H9 (cell line): ENCODE data around the gene TCEAL9. TPM values are rescaled to one million over a fixed set of nuclear protein-coding genes. Genes with fewer than 3 reads are reported as not detected.

ENCODE experiments used
- DNase-seq: peaks from one replicate; pipeline ENCODE4 v3.0.0-alpha.2; 2017
- H2AFZ ChIP-seq: one replicate; pipeline ENCODE4 v1.6.1; 2013; ENCODE audit warnings: mild to moderate bottlenecking, low read length, control low read depth, moderate library complexity
- H2AK5ac ChIP-seq: 2 replicates; pipeline ENCODE4 v1.6.1; 2013; ENCODE audit warnings: low read length, control low read depth, mixed read lengths; ENCODE audit not compliant: insufficient read length
- H2BK120ac ChIP-seq: one replicate; pipeline ENCODE4 v1.6.1; 2013; ENCODE audit warnings: low read depth, mild to moderate bottlenecking, low read length, control low read depth, inconsistent platforms; ENCODE audit not compliant: poor library complexity, severe bottlenecking
- H2BK12ac ChIP-seq: 2 replicates; pipeline ENCODE4 v1.6.1; 2013; ENCODE audit warnings: low read length, control low read depth, mixed read lengths, low read depth; ENCODE audit not compliant: insufficient read length
- H2BK15ac ChIP-seq: 2 replicates; pipeline ENCODE4 v1.6.1; 2013; ENCODE audit warnings: low read depth, low read length, control low read depth
- H2BK20ac ChIP-seq: one replicate; pipeline ENCODE4 v1.6.1; 2013; ENCODE audit warnings: low read depth, mild to moderate bottlenecking, low read length, control low read depth, inconsistent platforms; ENCODE audit not compliant: poor library complexity, severe bottlenecking
- H2BK5ac ChIP-seq: 2 replicates; pipeline ENCODE4 v1.6.1; 2013; ENCODE audit warnings: low read length, control low read depth, mixed read lengths; ENCODE audit not compliant: insufficient read length
- H3K14ac ChIP-seq: 2 replicates; pipeline ENCODE4 v1.6.1; 2013; ENCODE audit warnings: low read length, control low read depth; ENCODE audit not compliant: insufficient read depth
- H3K18ac ChIP-seq: 2 replicates; pipeline ENCODE4 v1.6.1; 2013; ENCODE audit warnings: low read depth, mild to moderate bottlenecking, mixed read lengths, low read length, control low read depth; ENCODE audit not compliant: insufficient read length
- H3K23ac ChIP-seq: 2 replicates; pipeline ENCODE4 v1.6.1; 2013; ENCODE audit warnings: low read length, control low read depth, mixed read lengths, low read depth; ENCODE audit not compliant: insufficient read length
- H3K23me2 ChIP-seq: 2 replicates; pipeline ENCODE4 v1.6.1; 2013; ENCODE audit warnings: low read depth, mild to moderate bottlenecking, mixed read lengths, low read length, control low read depth; ENCODE audit not compliant: insufficient read length, poor library complexity, severe bottlenecking
- H3K27ac ChIP-seq: 2 replicates; pipeline ENCODE4 v1.5.1; 2013; ENCODE audit warnings: low read length, control low read depth, mixed read lengths, low read depth; ENCODE audit not compliant: insufficient read length
- H3K27me3 ChIP-seq: 2 replicates; pipeline ENCODE4 v1.6.1; 2013; ENCODE audit warnings: low read length, control low read depth, inconsistent platforms; ENCODE audit not compliant: insufficient read depth
- H3K4ac ChIP-seq: 2 replicates; pipeline ENCODE4 v1.6.1; 2013; ENCODE audit warnings: low read depth, mild to moderate bottlenecking, control low read depth, inconsistent platforms, low read length, moderate library complexity
- H3K4me1 ChIP-seq: 2 replicates; pipeline ENCODE4 v1.6.1; 2013; ENCODE audit warnings: low read length, control low read depth, inconsistent platforms; ENCODE audit not compliant: insufficient read depth
- H3K4me2 ChIP-seq: 2 replicates; pipeline ENCODE4 v1.6.1; 2013; ENCODE audit warnings: low read length, control low read depth, mixed read lengths; ENCODE audit not compliant: insufficient read length, insufficient read depth
- H3K56ac ChIP-seq: 2 replicates; pipeline ENCODE4 v1.6.1; 2013; ENCODE audit warnings: low read depth, mild to moderate bottlenecking, mixed read lengths, low read length, control low read depth; ENCODE audit not compliant: insufficient read length
- H3K79me1 ChIP-seq: 2 replicates; pipeline ENCODE4 v1.6.1; 2013; ENCODE audit warnings: low read depth, mild to moderate bottlenecking, moderate library complexity, low read length, control low read depth, inconsistent platforms; ENCODE audit not compliant: insufficient read depth, poor library complexity, severe bottlenecking
- H3K79me2 ChIP-seq: 2 replicates; pipeline ENCODE4 v1.6.1; 2013; ENCODE audit warnings: low read length, control low read depth, inconsistent platforms; ENCODE audit not compliant: insufficient read depth
- H3K9ac ChIP-seq: 2 replicates; pipeline ENCODE4 v1.6.1; 2013; ENCODE audit warnings: low read length, control low read depth, mixed read lengths; ENCODE audit not compliant: insufficient read length; ENCODE audit errors: extremely low read depth
- H3K9me3 ChIP-seq: one replicate; pipeline ENCODE4 v1.6.1; 2013; ENCODE audit warnings: low read depth, low read length, inconsistent platforms; ENCODE audit not compliant: control insufficient read depth
- H3T11ph ChIP-seq: one replicate; pipeline ENCODE4 v1.6.1; 2013; ENCODE audit warnings: mild to moderate bottlenecking, low read length, control low read depth, inconsistent platforms
- H4K20me1 ChIP-seq: one replicate; pipeline ENCODE4 v1.6.1; 2013; ENCODE audit not compliant: control insufficient read depth, insufficient read length, insufficient read depth
- H4K5ac ChIP-seq: 2 replicates; pipeline ENCODE4 v1.6.1; 2013; ENCODE audit warnings: low read depth, mild to moderate bottlenecking, mixed read lengths, low read length, control low read depth; ENCODE audit not compliant: insufficient read length
- H4K8ac ChIP-seq: replicated peaks from 2 replicates; pipeline ENCODE4 v1.6.1; 2013; ENCODE audit warnings: low read length, control low read depth, mixed read lengths, low read depth; ENCODE audit not compliant: insufficient read length
- H4K91ac ChIP-seq: 2 replicates; pipeline ENCODE4 v1.6.1; 2013; ENCODE audit warnings: low read depth, mild to moderate bottlenecking, moderate library complexity, mixed read lengths, low read length, control low read depth; ENCODE audit not compliant: insufficient read length
- H3K27ac Mint-ChIP-seq, 3 experiments: 2 replicates in 2 of 3; 3 replicates in 1 of 3; pipeline ENCODE4 v1.8.0; 2020 to 2021; ENCODE audit warnings: mixed read lengths in 3 of 3, mild to moderate bottlenecking in 1 of 3, moderate library complexity in 1 of 3
- H3K27me3 Mint-ChIP-seq: 2 replicates; pipeline ENCODE4 v1.8.0; 2021; ENCODE audit warnings: low read depth, mild to moderate bottlenecking, moderate library complexity, mixed read lengths
- H3K36me3 Mint-ChIP-seq, 3 experiments: 2 replicates in 2 of 3; 3 replicates in 1 of 3; pipeline ENCODE4 v1.8.0; 2020 to 2021; ENCODE audit warnings: low read depth in 3 of 3, mixed read lengths in 3 of 3; ENCODE audit not compliant: insufficient read depth in 1 of 3
- H3K4me1 Mint-ChIP-seq, 2 experiments: 2 replicates each; pipeline ENCODE4 v1.8.0; 2020; ENCODE audit warnings: mixed read lengths in 2 of 2
- H3K4me3 Mint-ChIP-seq, 2 experiments: 2 replicates in 1 of 2; 3 replicates in 1 of 2; pipeline ENCODE4 v1.8.0; 2020 to 2021; ENCODE audit warnings: mild to moderate bottlenecking in 2 of 2, mixed read lengths in 2 of 2, moderate library complexity in 1 of 2
- H3K9me3 Mint-ChIP-seq, 2 experiments: 2 replicates in 1 of 2; 3 replicates in 1 of 2; pipeline ENCODE4 v1.8.0; 2020; ENCODE audit warnings: mild to moderate bottlenecking in 2 of 2, mixed read lengths in 2 of 2, moderate library complexity in 1 of 2
- CTCF ChIP-seq: fragments of 200-600 bp; sonication (generic); conservative IDR thresholded peaks from 3 replicates; pipeline ENCODE4 v1.8.0; 2021; ENCODE audit warnings: antibody characterized with exemption, mild to moderate bottlenecking
- WGBS: extraction: QIAGEN DNeasy Blood & Tissue Kit; methylation state at CpG from one replicate; pipeline ENCODE4 v1.1.7; 2013; ENCODE audit warnings: missing lambda C conversion rate, low lambda C conversion rate, mixed read lengths; ENCODE audit not compliant: insufficient read length; ENCODE audit errors: extremely low coverage; 5-methylcytosine and 5-hydroxymethylcytosine counted together
- total RNA-seq: library from RNA; stranded (reverse); gene quantifications from 2 replicates; pipeline ENCODE4 v1.2.1, GENCODE V29; 2021

Gene TCEAL9
- total RNA-seq, 1 experiment from 2014 or later: 30.5 TPM

DNA sequence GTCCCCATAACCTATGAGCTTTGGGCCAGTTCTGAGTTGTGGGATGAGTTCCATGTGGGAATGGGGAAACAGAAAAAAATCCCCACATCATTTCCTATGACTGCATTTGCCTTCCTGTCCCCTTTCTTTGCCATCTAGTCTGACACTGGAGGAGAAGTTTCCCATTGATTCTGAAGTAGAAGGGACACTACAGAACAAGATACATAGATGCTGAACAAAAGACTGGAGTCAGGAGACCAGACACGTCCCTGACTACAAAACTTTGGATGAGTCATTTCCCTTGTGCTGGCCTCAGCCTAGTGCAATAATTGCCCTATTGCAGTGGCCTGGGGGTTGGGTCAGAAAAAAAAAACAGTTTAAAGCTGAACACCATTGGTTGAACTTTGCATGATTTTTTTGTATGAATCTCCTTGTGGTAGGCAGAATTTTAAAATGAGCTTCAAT is 42.1 kb downstream of the TCEAL9 start:
- H3K4me1 ChIP-seq: no peaks in the 10 kb centered on the region
- no peak overlapping the region for H3K27ac Mint-ChIP-seq
- no peaks in the 10 kb centered on the region for H3K36me3 Mint-ChIP-seq
- H2BK120ac ChIP-seq: no peak overlapping the region
- no peaks in the 10 kb centered on the region for H3K9me3 ChIP-seq
- H3K27ac ChIP-seq: no peak overlapping the region
- no peak overlapping the region for H3K56ac ChIP-seq
- no peaks in the 10 kb centered on the region for H3K27me3 ChIP-seq
- H2BK5ac ChIP-seq: no peak overlapping the region
- no peaks in the 10 kb centered on the region for H3K4me1 Mint-ChIP-seq
- no peak overlapping the region for H3T11ph ChIP-seq
- no peak overlapping the region for H3K4me2 ChIP-seq
- no peak overlapping the region for H4K5ac ChIP-seq
- H2AK5ac ChIP-seq: no peak overlapping the region
- H3K9me3 Mint-ChIP-seq: peaks cover 0 to 54% of the 10 kb centered on the region in 2 experiments; a peak in 3 of 5 replicates
- no peak for DNase-seq
- H3K18ac ChIP-seq: no peak overlapping the region
- H3K79me1 ChIP-seq: no peaks in the 10 kb centered on the region
- peaks cover 9% of the 10 kb centered on the region for H3K27me3 Mint-ChIP-seq
- no peak overlapping the region for H3K4me3 Mint-ChIP-seq
- no peak overlapping the region for H2BK12ac ChIP-seq
- H3K4ac ChIP-seq: no peak overlapping the region
- no peaks in the 10 kb centered on the region for H3K79me2 ChIP-seq
- no peaks in the 10 kb centered on the region for H3K23me2 ChIP-seq
- no peak overlapping the region for H3K14ac ChIP-seq
- H4K20me1 ChIP-seq: no peaks in the 10 kb centered on the region
- WGBS: no CpG with 5 or more reads among the region's 1 CpG
- no peak overlapping the region for H3K23ac ChIP-seq
- H4K8ac ChIP-seq: no peak overlapping the region
- no peak overlapping the region for H3K9ac ChIP-seq
- no peak overlapping the region for H4K91ac ChIP-seq
- no peak overlapping the region for H2BK20ac ChIP-seq
- TF ChIP-seq CTCF: no peak
- H2BK15ac ChIP-seq: no peak overlapping the region
- no peak overlapping the region for H2AFZ ChIP-seq
